ENCODE results near the gene DDX27. TPM values are rescaled to one million over a fixed set of nuclear protein-coding genes. Genes with fewer than 3 reads are reported as not detected.

DDX27 gene
- total and polyA plus RNA-seq, 9 donors = 30.4 to 44.9 (median 36.8) TPM

- no peaks in the 10 kb centered on the region for H3K4me1 ChIP-seq (ENCODE audit: insufficient read depth)
- no peaks in the 10 kb centered on the region for H3K36me3 ChIP-seq
- WGBS, 3 donors = 50 to 79% (median 71%) methylated on average over 1 of the region's 1 CpG
- no peak overlapping the region for H3K4me3 ChIP-seq
- DNase-seq = no peak
- intact Hi-C loops (cut with DNase I) = no loop called here
- TF ChIP-seq CTCF (IDR thresholded peaks at IDR 0.05) (no peak), EP300 (IDR thresholded peaks at IDR 0.05) (no peak), POLR2A (IDR thresholded peaks at IDR 0.05) (no peak)
- no peak overlapping the region for H3K27ac ChIP-seq
- H3K9me3 ChIP-seq = peaks cover 4 to 16% of the 10 kb centered on the region in 2 donors
- no peaks in the 10 kb centered on the region for H3K27me3 ChIP-seq
Observed at GRCh38 chr20:49291200-49291599, 72.0 kb downstream of the DDX27 start.

- H3K36me3 ChIP-seq = no peaks in the 10 kb centered on the region
- no peak for DNase-seq
Observed at GRCh38 chr20:49292010-49292409, 72.8 kb downstream of the DDX27 start.

GRCh38 chr20:49293122-49293521 lies 73.9 kb downstream of the DDX27 start:
- Histone ChIP-seq H3K27ac (no peak overlapping the region), H3K27me3 (no peaks in the 10 kb centered on the region), H3K36me3 (no peaks in the 10 kb centered on the region), H3K4me3 (no peak overlapping the region), H3K4me1 (ENCODE audit: insufficient read depth) (no peaks in the 10 kb centered on the region), H3K9me3 (no peaks in the 10 kb centered on the region)
- intact Hi-C loops (cut with DNase I) = no loop called here
- DNase-seq = no peak
- WGBS, 3 donors = 94 to 95% (median 95%) methylated on average over 6 of the region's 6 CpGs
- TF ChIP-seq POLR2A (IDR thresholded peaks at IDR 0.05) (no peak), EP300 (IDR thresholded peaks at IDR 0.05) (no peak), CTCF (IDR thresholded peaks at IDR 0.05) (no peak)

More at GRCh38 chr20:49292010-49292409, 72.8 kb downstream of the DDX27 start:
- 53 to 84% (median 70%) methylated on average over 3 of the region's 3 CpGs for WGBS, 3 donors
- Histone ChIP-seq H3K27me3 (no peaks in the 10 kb centered on the region), H3K4me1 (ENCODE audit: insufficient read depth) (no peaks in the 10 kb centered on the region), H3K27ac (no peak overlapping the region), H3K9me3 (peaks cover 0 to 8% of the 10 kb centered on the region in 2 donors), H3K4me3 (no peak overlapping the region)
- TF ChIP-seq EP300 (IDR thresholded peaks at IDR 0.05) (no peak), CTCF (IDR thresholded peaks at IDR 0.05) (no peak)
- intact Hi-C loops (cut with DNase I) = no loop called here

Small RNAs within 50 kb of the gene (small RNA-seq; reads per million reads assigned to genes)
- gene SNORD12B = 1,682 reads per million, percentile 97 among the genes with 10 or more reads in this experiment
- gene SNORD12C = 1,153 reads per million, percentile 97 among the genes with 10 or more reads in this experiment

Other genes starting within 250 kb of the DDX27 start
- 10 to 100 TPM; 34.2 to 55.4 (median 44.5) TPM for gene CSE1L, start 173.1 kb upstream of the DDX27 start, total RNA-seq
- gene CSE1L, start 173.1 kb upstream of the DDX27 start, polyA plus RNA-seq = 10 to 100 TPM; 23.3 to 37.8 TPM
- 10 to 100 TPM; 41.5 to 77.2 (median 70.5) TPM for gene STAU1, start 31.1 kb upstream of the DDX27 start, total RNA-seq
- gene STAU1, start 31.1 kb upstream of the DDX27 start, polyA plus RNA-seq = 100 to 1,000 TPM in 1 of 2 donors, 10 to 100 TPM in 1; 37.2 to 113 TPM
- gene ZNFX1, start 58.6 kb downstream of the DDX27 start, total RNA-seq = 10 to 100 TPM; 17.6 to 29.7 (median 23.5) TPM
- 10 to 100 TPM in 1 of 2 donors, 1 to 10 TPM in 1; 9.2 to 38.1 TPM for gene ZNFX1, start 58.6 kb downstream of the DDX27 start, polyA plus RNA-seq

Data from ovary (tissue), 9 donors.